HepG2 (cell line): ENCODE data around the gene CUEDC2. TPM values are rescaled to one million over a fixed set of nuclear protein-coding genes. Genes with fewer than 3 reads are reported as not detected.

ENCODE experiments used
- CBX1 ChIP-seq: IDR thresholded peaks from one replicate; pipeline ENCODE4 v1.6.1; 2016; ENCODE audit warnings: antibody characterized with exemption, low read depth
- CCAR2 ChIP-seq: fragments of 200-400 bp; formaldehyde crosslinking; optimal IDR thresholded peaks from 2 replicates; pipeline ENCODE3; 2018; ENCODE audit warnings: low read depth, mild to moderate bottlenecking, low read length, moderate library complexity
- HNRNPL ChIP-seq: fragments of 200-400 bp; formaldehyde crosslinking; IDR thresholded peaks from 2 replicates; pipeline ENCODE4 v1.6.1; 2017; ENCODE audit warnings: mild to moderate bottlenecking, low read depth, low read length
- KLF16 ChIP-seq, 2 experiments: sonication (generic) in 1 of 2; formaldehyde crosslinking in 1 of 2; IDR thresholded peaks; 2 replicates each; pipeline versions ENCODE4 v1.6.1 to v1.8.0; 2016 to 2023; ENCODE audit warnings: missing genetic modification reagents in 2 of 2, missing compliant biosample characterization in 1 of 2
- MED13 ChIP-seq: sonication (generic); formaldehyde crosslinking; IDR thresholded peaks from 2 replicates; pipeline ENCODE4 v1.5.0; 2020; ENCODE audit warnings: missing genetic modification reagents
- PHF20 ChIP-seq: sonication (generic); formaldehyde crosslinking; IDR thresholded peaks from 2 replicates; pipeline ENCODE4 v1.5.0; 2020; ENCODE audit warnings: mild to moderate bottlenecking, missing genetic modification reagents
- RARA ChIP-seq: IDR thresholded peaks from 2 replicates; pipeline ENCODE4 v1.6.1; 2016; ENCODE audit warnings: missing genetic modification reagents, missing compliant biosample characterization
- RBM22 ChIP-seq: fragments of 200-400 bp; formaldehyde crosslinking; optimal IDR thresholded peaks from 2 replicates; pipeline ENCODE3; 2017; ENCODE audit warnings: mild to moderate bottlenecking, low read length, moderate library complexity
- SALL2 ChIP-seq: sonication (generic); formaldehyde crosslinking; IDR thresholded peaks from 2 replicates; pipeline ENCODE4 v1.8.1; 2023; ENCODE audit warnings: mild to moderate bottlenecking, missing genetic modification reagents, inconsistent platforms
- ZNF343 ChIP-seq: sonication (generic); formaldehyde crosslinking; IDR thresholded peaks from 2 replicates; pipeline ENCODE4 v1.4.0; 2020; ENCODE audit warnings: mild to moderate bottlenecking, missing genetic modification reagents
- ZNF441 ChIP-seq: sonication (generic); formaldehyde crosslinking; IDR thresholded peaks from 2 replicates; pipeline ENCODE4 v1.7.0; 2021; ENCODE audit warnings: missing genetic modification reagents, borderline replicate concordance
- ZNF496 ChIP-seq: sonication (generic); formaldehyde crosslinking; IDR thresholded peaks from 2 replicates; pipeline ENCODE4 v1.8.1; 2023; ENCODE audit warnings: mild to moderate bottlenecking, moderate library complexity, missing genetic modification reagents; ENCODE audit not compliant: insufficient replicate concordance
- ZNF788 ChIP-seq: sonication (generic); formaldehyde crosslinking; IDR thresholded peaks from 2 replicates; pipeline ENCODE4 v1.5.0; 2020; ENCODE audit warnings: mild to moderate bottlenecking, missing genetic modification reagents, borderline replicate concordance
- ZXDC ChIP-seq: sonication (generic); formaldehyde crosslinking; IDR thresholded peaks from 2 replicates; pipeline ENCODE4 v1.5.0; 2020; ENCODE audit warnings: mild to moderate bottlenecking, missing genetic modification reagents
- polyA plus RNA-seq, 8 experiments: library from polyadenylated mRNA; depleted of rRNA in 3 of 8; stranded (reverse) in 7 of 8; unstranded in 1 of 8; fragments of >200 nt; fragmentation: Illumina TruSeq in 4 of 8; extraction: Trizol in 4 of 8; gene quantifications; 2 replicates each; pipeline versions ENCODE4 v1.2.1 to v1.2.3, GENCODE V29; 2011 to 2016; ENCODE audit warnings: low read depth in 4 of 8, missing spikeins in 1 of 8, mixed read lengths in 1 of 8; ENCODE audit not compliant: insufficient read depth in 1 of 8
- total RNA-seq, 5 experiments: library from RNA; depleted of rRNA; stranded (reverse); fragments of >200 nt; fragmentation: Illumina TruSeq; extraction: Trizol; gene quantifications; 2 replicates each; pipeline ENCODE4 v1.2.3, GENCODE V29; 2016; ENCODE audit warnings: low read depth in 1 of 5
- TF ChIP-seq, protein P1 (sequence below): sonication (generic); formaldehyde crosslinking; IDR thresholded peaks from 2 replicates; pipeline ENCODE4 v1.5.0; 2020; ENCODE audit warnings: mild to moderate bottlenecking, missing genetic modification reagents, moderate library complexity
- TF ChIP-seq, protein P2 (sequence below): sonication (generic); formaldehyde crosslinking; IDR thresholded peaks from 2 replicates; pipeline ENCODE4 v1.5.0; 2020; ENCODE audit warnings: mild to moderate bottlenecking, missing genetic modification reagents, borderline replicate concordance
- TF ChIP-seq, protein P3 (sequence below): sonication (generic); formaldehyde crosslinking; IDR thresholded peaks from 2 replicates; pipeline ENCODE4 v1.8.1; 2023; ENCODE audit warnings: missing genetic modification reagents, mild to moderate bottlenecking, borderline replicate concordance
- TF ChIP-seq, protein P4 (sequence below), 2 experiments: fragments of 450-650 bp in 1 of 2; sonication (generic) in 1 of 2; formaldehyde crosslinking; IDR thresholded peaks; 2 replicates each; pipeline versions ENCODE4 v1.5.0 to v1.8.0; 2020 to 2022; ENCODE audit warnings: mild to moderate bottlenecking in 1 of 2, missing genetic modification reagents in 1 of 2

CUEDC2 gene
- total and polyA plus RNA-seq, 2 of the 13 experiments (the other 11 are each of a cell fraction or from before 2014, with no cell fraction given): 13.1 to 18.4 TPM

DNA sequence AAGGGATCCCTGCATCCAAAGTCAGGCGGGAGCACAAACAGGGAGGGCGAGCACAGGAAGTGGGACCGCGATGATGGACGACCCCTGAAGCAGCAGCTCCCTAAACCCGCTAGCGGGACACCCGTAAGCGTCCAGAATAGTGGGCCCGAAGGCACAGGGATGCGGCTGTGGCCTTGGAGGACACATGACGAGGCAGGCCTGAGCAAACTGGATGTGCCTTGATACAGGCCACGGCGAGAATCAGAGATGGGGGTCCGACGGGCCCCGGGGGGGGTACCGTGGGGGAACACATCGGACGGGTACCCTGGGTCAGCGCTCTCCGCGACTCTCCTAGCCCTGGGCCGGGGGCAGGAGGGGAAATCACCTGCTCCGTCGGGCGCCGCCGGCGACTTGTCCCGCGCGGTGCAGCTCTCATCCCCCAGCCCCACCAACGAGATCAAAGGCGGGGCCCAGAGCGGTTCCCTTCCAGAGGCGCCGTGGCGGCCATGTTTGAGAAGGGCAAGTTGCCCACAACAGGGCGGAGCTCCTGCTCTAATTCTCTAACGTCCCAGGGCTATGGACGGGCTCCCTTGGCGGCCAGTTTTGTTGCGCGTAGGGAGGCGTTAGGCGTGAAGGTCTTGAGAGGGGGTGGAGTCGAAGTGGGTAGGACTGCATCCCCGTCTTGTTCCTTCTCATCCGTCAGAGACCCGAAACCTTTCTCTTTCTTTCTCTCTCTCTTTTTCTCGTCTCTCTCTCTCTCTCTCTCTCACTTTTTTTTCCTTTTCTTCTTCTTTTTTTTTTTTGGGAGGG lies at the start of gene CUEDC2 (continued):
- TF ChIP-seq ZNF441 (CRISPR knock-in tag) (peak; percentile 64; the same call in 1 of the 2 replicates), CBX1 (peak; percentile 72), ZXDC (no peak), MED13 (CRISPR knock-in tag) (no peak), RARA (0 out of 2 replicates have a peak, but pooled peaks have one; percentile 24), ZNF788 (peak; percentile 85; the same call in 1 of the 2 replicates), RBM22 (no peak), PHF20 (peak; percentile 80), ZNF496 (CRISPR knock-in tag) (no peak), KLF16 (CRISPR knock-in tag; IDR thresholded peaks at IDR 0.05) (peak in 1 of 2 experiments; percentile 88; a peak in 2 of 4 replicates), HNRNPL (peak; percentile 51; the same call in 1 of the 2 replicates), SALL2 (CRISPR knock-in tag) (no peak), ZNF343 (CRISPR knock-in tag) (0 out of 2 replicates have a peak, but pooled peaks have one; percentile 51), CCAR2 (no peak)
- TF ChIP-seq, protein P1, sequence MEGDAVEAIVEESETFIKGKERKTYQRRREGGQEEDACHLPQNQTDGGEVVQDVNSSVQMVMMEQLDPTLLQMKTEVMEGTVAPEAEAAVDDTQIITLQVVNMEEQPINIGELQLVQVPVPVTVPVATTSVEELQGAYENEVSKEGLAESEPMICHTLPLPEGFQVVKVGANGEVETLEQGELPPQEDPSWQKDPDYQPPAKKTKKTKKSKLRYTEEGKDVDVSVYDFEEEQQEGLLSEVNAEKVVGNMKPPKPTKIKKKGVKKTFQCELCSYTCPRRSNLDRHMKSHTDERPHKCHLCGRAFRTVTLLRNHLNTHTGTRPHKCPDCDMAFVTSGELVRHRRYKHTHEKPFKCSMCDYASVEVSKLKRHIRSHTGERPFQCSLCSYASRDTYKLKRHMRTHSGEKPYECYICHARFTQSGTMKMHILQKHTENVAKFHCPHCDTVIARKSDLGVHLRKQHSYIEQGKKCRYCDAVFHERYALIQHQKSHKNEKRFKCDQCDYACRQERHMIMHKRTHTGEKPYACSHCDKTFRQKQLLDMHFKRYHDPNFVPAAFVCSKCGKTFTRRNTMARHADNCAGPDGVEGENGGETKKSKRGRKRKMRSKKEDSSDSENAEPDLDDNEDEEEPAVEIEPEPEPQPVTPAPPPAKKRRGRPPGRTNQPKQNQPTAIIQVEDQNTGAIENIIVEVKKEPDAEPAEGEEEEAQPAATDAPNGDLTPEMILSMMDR (CRISPR knock-in tag): 0 out of 2 replicates have a peak, but pooled peaks have one; percentile 46
- TF ChIP-seq, protein P2, sequence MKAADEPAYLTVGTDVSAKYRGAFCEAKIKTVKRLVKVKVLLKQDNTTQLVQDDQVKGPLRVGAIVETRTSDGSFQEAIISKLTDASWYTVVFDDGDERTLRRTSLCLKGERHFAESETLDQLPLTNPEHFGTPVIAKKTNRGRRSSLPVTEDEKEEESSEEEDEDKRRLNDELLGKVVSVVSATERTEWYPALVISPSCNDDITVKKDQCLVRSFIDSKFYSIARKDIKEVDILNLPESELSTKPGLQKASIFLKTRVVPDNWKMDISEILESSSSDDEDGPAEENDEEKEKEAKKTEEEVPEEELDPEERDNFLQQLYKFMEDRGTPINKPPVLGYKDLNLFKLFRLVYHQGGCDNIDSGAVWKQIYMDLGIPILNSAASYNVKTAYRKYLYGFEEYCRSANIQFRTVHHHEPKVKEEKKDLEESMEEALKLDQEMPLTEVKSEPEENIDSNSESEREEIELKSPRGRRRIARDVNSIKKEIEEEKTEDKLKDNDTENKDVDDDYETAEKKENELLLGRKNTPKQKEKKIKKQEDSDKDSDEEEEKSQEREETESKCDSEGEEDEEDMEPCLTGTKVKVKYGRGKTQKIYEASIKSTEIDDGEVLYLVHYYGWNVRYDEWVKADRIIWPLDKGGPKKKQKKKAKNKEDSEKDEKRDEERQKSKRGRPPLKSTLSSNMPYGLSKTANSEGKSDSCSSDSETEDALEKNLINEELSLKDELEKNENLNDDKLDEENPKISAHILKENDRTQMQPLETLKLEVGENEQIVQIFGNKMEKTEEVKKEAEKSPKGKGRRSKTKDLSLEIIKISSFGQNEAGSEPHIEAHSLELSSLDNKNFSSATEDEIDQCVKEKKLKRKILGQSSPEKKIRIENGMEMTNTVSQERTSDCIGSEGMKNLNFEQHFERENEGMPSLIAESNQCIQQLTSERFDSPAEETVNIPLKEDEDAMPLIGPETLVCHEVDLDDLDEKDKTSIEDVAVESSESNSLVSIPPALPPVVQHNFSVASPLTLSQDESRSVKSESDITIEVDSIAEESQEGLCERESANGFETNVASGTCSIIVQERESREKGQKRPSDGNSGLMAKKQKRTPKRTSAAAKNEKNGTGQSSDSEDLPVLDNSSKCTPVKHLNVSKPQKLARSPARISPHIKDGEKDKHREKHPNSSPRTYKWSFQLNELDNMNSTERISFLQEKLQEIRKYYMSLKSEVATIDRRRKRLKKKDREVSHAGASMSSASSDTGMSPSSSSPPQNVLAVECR (CRISPR knock-in tag): peak; percentile 86; the same call in 1 of the 2 replicates
- TF ChIP-seq, protein P3, sequence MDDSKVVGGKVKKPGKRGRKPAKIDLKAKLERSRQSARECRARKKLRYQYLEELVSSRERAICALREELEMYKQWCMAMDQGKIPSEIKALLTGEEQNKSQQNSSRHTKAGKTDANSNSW: 0 out of 2 replicates have a peak, but pooled peaks have one; percentile 63
- TF ChIP-seq, protein P4, sequence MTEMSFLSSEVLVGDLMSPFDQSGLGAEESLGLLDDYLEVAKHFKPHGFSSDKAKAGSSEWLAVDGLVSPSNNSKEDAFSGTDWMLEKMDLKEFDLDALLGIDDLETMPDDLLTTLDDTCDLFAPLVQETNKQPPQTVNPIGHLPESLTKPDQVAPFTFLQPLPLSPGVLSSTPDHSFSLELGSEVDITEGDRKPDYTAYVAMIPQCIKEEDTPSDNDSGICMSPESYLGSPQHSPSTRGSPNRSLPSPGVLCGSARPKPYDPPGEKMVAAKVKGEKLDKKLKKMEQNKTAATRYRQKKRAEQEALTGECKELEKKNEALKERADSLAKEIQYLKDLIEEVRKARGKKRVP (CRISPR knock-in tag; IDR thresholded peaks at IDR 0.05): peak in 1 of 2 experiments; percentile 46; a peak in 2 of 4 replicates
